ENCODE results near the gene UGP2. TPM values are rescaled to one million over a fixed set of nuclear protein-coding genes. Genes with fewer than 3 reads are reported as not detected.
A peak's percentile ranks its signal among the peaks of the same experiment; 100 is the strongest.
"Not testable (repeated sequence)": the region's sequence is repeated elsewhere in the genome, so short reads cannot be mapped to it uniquely, and the experiment has no call there.

The UGP2 gene
- total RNA-seq (2014; rRNA removed; shearing (Covaris generic)): 324 and 639 TPM in 2 replicates

DNA sequence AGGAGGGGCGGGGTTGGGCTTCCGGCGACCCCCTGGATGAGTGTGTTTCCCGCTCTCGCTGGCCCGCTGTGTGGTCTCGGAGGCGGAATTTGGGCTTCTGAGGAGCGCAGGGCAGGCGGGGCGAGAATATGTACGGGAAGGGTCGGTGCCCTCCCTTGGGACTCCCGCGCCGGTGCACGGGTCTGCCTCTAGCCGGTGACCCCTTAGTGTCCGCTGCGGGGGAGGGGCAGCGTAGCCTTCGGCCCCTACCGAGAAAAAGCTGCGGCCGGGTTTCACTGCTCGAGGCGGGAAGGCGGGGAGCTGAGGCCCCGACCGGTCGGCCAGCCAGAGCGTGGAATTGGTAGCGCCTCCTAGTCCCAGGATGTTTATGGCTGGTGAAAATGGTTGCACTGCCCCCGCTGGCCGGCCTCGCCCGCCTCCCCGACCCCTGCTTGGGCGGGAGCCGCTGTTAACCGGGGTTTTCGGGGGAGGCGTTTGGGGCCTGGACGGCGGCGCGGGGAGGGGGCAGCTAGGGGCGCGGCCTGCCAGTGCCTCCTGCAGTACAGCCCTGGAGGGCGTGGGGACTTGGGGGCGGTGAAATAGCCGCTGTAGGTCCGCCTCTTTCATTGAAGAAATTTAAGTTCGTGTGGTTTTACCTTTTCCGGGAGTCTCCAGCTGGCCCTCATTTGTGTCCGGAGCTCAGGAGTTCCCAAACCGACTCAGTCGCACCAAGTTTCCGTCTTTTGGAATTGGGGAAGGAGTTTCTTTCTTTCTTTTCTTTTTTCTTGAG lies at the start of gene UGP2:
TSS of gene UGP2 (plus strand) at position 643 of the 769 bp plus-strand sequence. CDS start 290 bp downstream, outside the sequence.
- no peaks in the 10 kb centered on the region for H3K36me3 ChIP-seq (replicated peaks; ENCODE audit: control insufficient read depth, insufficient read depth, low read length)
- peak; percentile 87 for DNase-seq
- H3K27me3 ChIP-seq (ENCODE audit: control insufficient read depth, insufficient read depth, low read length): no peaks in the 10 kb centered on the region
- H3K4me3 ChIP-seq (ENCODE audit: insufficient read depth, low read depth, low read length): peak within 1 kb of the TSS; percentile 88

DNA sequence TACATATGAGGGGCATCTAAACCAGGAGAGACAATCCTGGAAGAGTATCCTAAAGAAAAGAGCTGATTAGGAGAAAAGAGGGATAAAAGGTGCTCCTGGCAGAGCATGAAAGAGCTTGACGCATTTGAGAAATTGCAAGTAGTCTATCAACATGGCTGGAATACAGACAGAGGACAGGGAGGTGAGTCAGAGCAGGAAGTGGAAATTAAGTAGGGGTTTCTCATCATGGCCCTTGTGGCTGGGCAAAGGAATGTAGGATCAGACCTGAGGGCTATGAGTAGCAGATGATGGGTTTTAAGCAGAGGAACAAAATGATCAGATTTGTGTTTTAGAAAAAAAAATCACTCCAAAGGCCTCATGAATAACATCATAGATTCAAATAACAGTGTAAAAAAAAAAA lies 49.2 kb upstream of the UGP2 start:
- no peak overlapping the region for H3K4me3 ChIP-seq (ENCODE audit: insufficient read depth, low read depth, low read length)
- DNase-seq: no peak
- H3K36me3 ChIP-seq (replicated peaks; ENCODE audit: control insufficient read depth, insufficient read depth, low read length): no peaks in the 10 kb centered on the region
- no peaks in the 10 kb centered on the region for H3K27me3 ChIP-seq (ENCODE audit: control insufficient read depth, insufficient read depth, low read length)

DNA sequence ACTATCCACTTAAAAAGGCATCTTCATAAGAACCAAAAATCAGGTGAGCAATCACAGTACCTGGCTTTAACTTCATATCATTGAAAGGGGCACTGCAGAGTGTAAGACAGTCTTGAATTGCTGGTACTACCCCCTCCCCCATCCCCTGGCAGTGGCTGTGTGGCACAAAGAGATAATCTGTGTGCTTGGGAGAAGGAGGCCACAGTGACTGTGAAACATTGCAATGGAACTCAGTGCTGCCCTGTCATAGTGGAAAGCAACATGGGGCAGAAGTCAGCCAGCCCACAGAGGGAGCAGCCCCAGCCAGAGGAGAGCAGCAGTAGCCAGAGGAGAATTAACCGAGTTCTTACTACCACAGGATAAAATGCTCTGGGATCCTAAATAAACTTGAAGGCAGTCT lies 45.3 kb upstream of the UGP2 start:
- Histone ChIP-seq H3K4me3 (ENCODE audit: insufficient read depth, low read depth, low read length) (no peak overlapping the region), H3K36me3 (replicated peaks; ENCODE audit: control insufficient read depth, insufficient read depth, low read length) (no peaks in the 10 kb centered on the region), H3K27me3 (ENCODE audit: control insufficient read depth, insufficient read depth, low read length) (no peaks in the 10 kb centered on the region)
- no peak for DNase-seq

DNA sequence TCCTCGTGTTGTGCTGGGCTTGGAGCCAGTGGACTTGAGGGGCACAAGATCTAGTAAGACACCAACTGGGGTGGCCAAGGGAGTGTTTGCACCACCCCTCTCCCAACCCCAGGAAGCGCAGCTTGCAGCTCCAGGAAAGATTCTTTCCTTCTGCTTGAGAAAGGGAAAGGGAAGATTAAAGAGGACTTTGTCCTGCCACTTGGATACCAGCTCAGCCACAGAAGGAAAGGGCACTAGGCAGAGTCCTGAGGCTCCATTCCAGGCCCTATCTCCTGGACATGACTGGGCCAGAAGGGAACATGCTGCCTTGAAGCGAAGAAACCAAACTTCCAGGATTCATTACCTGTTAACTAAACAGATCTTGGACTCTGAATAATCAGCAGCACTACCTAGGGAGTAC lies 44.9 kb upstream of the UGP2 start:
- no peaks in the 10 kb centered on the region for H3K27me3 ChIP-seq (ENCODE audit: control insufficient read depth, insufficient read depth, low read length)
- no peak for DNase-seq
- H3K36me3 ChIP-seq (replicated peaks; ENCODE audit: control insufficient read depth, insufficient read depth, low read length): no peaks in the 10 kb centered on the region
- no peak overlapping the region for H3K4me3 ChIP-seq (ENCODE audit: insufficient read depth, low read depth, low read length)

DNA sequence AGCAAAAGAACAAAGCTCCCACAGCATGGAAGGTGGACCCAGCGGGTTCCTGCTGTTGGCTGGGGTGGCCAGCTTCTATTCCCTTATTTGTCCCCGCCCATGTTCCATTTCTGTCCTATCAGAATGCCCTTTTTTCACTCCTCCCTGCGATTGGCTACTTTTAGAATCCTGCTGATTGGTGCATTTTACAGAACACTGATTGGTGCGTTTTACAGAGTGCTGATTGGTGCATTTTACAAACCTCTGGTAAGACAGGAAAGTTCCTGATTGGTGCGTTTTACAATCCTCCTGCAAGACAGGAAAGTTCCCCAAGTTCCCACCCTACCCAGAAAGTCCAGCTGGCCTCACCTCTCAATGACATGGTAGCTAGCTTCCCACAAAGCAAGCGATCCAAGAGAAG lies 40.2 kb upstream of the UGP2 start:
- H3K36me3 ChIP-seq (replicated peaks; ENCODE audit: control insufficient read depth, insufficient read depth, low read length): no peaks in the 10 kb centered on the region
- no peaks in the 10 kb centered on the region for H3K27me3 ChIP-seq (ENCODE audit: control insufficient read depth, insufficient read depth, low read length)
- no peak for DNase-seq
- no peak overlapping the region for H3K4me3 ChIP-seq (ENCODE audit: insufficient read depth, low read depth, low read length)

DNA sequence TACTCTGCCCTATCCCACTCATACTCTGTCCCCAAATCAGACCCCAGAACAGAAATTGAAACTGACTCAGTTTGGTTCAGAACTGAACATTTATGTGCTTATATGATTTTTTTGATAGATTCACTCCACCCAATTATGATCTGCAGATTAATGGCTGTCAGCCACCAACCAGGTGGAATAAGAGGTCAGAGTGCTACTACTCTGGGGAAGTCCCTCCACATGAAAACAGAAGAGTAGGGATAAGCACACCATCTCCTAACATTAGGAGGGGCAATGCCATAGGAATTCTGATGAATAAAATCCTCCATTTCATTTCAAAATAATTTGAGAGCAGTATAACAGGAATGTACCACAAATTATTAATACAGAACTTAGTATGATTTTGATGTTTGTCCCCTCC lies 36.3 kb upstream of the UGP2 start:
- no peak for DNase-seq
- no peak overlapping the region for H3K4me3 ChIP-seq (ENCODE audit: insufficient read depth, low read depth, low read length)
- no peaks in the 10 kb centered on the region for H3K36me3 ChIP-seq (replicated peaks; ENCODE audit: control insufficient read depth, insufficient read depth, low read length)
- H3K27me3 ChIP-seq (ENCODE audit: control insufficient read depth, insufficient read depth, low read length): no peaks in the 10 kb centered on the region

DNA sequence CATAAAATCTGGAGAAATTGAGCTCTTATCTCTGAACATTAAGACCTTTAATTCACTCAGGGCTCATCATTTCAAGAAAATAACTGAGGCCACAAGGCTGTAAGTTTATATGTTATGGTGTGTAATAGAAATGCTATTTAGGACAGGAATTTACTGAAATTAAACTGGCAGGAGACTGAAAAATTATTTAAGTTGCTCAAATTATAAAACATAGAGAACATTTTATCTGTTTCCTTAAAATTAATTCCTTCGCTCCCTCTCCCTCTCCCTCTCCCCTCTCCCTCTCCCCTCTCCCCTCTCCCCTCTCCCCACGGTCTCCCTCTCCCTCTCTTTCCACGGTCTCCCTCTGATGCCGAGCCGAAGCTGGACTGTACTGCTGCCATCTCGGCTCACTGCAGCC lies 33.7 kb upstream of the UGP2 start:
- H3K4me3 ChIP-seq (ENCODE audit: insufficient read depth, low read depth, low read length); H3K36me3 ChIP-seq (replicated peaks; ENCODE audit: control insufficient read depth, insufficient read depth, low read length); DNase-seq; H3K27me3 ChIP-seq (ENCODE audit: control insufficient read depth, insufficient read depth, low read length): not testable (repeated sequence)

DNA sequence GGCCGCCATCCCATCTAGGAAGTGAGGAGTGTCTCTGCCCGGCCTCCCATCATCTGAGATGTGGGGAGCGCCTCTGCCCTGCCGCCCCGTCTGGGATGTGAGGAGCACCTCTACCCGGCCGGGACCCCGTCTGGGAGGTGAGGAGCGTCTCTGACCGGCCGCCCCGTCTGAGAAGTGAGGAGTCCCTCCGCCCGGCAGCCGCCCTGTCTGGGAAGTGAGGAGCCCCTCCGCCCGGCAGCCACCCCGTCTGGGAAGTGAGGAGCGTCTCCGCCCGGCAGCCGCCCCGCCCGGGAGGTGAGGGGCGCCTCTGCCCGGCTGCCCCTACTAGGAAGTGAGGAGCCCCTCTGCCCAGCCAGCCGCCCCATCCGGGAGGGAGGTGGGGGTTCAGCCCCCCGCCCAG lies 32.8 kb upstream of the UGP2 start:
- H3K4me3 ChIP-seq (ENCODE audit: insufficient read depth, low read depth, low read length); H3K27me3 ChIP-seq (ENCODE audit: control insufficient read depth, insufficient read depth, low read length); DNase-seq; H3K36me3 ChIP-seq (replicated peaks; ENCODE audit: control insufficient read depth, insufficient read depth, low read length): not testable (repeated sequence)

DNA sequence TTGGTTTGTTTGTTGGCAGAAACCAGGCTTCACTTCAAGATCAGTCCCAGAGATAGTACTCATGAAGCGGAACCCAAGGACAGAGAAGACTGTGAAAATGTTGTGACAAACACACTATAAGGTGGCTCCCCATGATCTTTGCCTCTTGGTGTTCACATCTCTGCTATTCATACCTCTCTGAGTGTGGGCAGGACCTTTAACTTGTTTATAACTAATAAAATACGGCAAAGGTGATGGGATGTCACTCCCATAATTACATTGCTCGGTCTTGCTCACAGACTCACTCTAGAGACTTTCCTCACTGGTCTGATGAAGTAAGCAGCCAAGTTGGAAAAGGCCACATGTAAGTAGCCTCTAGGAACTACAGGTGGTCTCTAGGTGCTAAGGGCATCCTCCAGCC lies 30.6 kb upstream of the UGP2 start:
- no peaks in the 10 kb centered on the region for H3K27me3 ChIP-seq (ENCODE audit: control insufficient read depth, insufficient read depth, low read length)
- no peaks in the 10 kb centered on the region for H3K36me3 ChIP-seq (replicated peaks; ENCODE audit: control insufficient read depth, insufficient read depth, low read length)
- H3K4me3 ChIP-seq (ENCODE audit: insufficient read depth, low read depth, low read length): no peak overlapping the region
- no peak for DNase-seq

DNA sequence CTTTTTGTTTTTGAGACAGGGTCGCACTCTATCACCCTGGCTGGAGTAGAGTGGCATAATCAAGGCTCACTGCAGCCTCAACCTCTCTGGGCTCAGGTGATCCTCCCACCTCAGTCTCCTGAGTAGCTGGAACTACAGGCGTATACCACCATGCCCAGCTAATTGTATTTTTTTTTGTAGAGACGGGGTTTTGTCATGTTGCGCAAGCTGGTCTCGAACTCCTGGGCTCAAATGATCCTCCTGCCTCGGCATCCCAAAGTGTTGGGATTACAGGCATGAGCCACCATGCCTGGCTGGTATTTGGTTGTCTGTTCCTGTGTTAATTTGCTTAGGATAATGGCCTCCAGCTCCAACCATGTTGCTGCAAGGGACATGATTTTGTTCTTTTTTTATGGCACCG lies 29.8 kb upstream of the UGP2 start:
- not testable (repeated sequence) for H3K27me3 ChIP-seq (ENCODE audit: control insufficient read depth, insufficient read depth, low read length); H3K36me3 ChIP-seq (replicated peaks; ENCODE audit: control insufficient read depth, insufficient read depth, low read length); H3K4me3 ChIP-seq (ENCODE audit: insufficient read depth, low read depth, low read length); DNase-seq

DNA sequence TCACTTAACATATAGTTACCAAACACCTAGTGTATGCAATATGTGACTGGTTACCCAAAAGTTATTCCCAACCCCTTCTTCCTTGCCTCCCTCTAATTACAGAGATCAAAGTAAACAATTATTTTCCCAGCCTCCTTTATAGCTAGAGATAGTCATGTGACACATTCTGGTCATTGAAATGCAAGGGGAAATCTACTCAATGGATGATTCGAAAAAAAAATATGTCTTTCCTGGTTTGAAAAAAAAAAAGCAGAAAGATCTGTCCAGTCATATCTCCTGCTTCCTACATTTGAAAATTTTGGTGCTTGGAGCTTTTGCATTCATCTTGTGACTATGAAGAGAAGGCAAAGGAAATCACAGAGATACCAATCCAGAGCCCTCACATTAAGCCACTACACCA lies 27.6 kb upstream of the UGP2 start:
- H3K36me3 ChIP-seq (replicated peaks; ENCODE audit: control insufficient read depth, insufficient read depth, low read length): no peaks in the 10 kb centered on the region
- no peak overlapping the region for H3K4me3 ChIP-seq (ENCODE audit: insufficient read depth, low read depth, low read length)
- no peaks in the 10 kb centered on the region for H3K27me3 ChIP-seq (ENCODE audit: control insufficient read depth, insufficient read depth, low read length)
- DNase-seq: no peak

DNA sequence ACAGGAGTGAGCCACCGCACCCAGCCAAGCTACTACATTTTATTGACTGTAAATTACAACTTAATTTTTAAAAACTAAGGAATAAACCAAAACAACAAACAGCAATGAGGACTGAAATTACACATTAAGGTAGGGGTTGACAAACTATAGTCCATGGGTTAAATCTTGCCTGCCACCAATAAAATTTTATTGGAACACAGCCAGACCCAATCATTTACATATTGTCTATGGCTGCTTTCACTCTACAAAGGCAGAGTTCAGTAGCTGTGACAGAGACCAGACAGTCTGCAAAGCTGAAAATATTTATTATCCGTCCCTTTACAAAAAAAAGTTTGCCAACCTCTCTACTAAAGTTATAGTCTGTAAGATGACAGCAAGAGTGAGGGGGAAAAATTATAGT lies 24.3 kb upstream of the UGP2 start:
- H3K27me3 ChIP-seq (ENCODE audit: control insufficient read depth, insufficient read depth, low read length): no peaks in the 10 kb centered on the region
- DNase-seq: no peak
- no peaks in the 10 kb centered on the region for H3K36me3 ChIP-seq (replicated peaks; ENCODE audit: control insufficient read depth, insufficient read depth, low read length)
- no peak overlapping the region for H3K4me3 ChIP-seq (ENCODE audit: insufficient read depth, low read depth, low read length)

DNA sequence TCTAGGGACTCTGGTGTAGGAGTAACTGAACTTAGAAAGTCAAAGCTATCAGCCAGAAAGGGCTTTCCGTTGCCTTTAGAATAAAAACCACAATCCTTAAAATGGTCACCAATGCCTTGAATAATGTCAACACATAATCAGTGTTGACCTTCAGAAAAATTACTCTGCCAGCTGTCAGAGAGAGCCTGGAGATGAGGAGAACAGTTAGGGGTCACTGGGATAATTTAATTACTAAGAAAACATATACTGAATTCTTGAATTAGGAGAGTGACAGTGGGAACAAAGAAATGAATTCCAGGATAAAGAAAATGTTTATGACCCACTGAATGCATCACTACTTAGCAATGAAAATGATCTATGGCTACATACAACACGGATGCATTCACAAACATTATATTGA lies 23.4 kb upstream of the UGP2 start:
- no peak for DNase-seq
- Histone ChIP-seq H3K4me3 (ENCODE audit: insufficient read depth, low read depth, low read length) (no peak overlapping the region), H3K27me3 (ENCODE audit: control insufficient read depth, insufficient read depth, low read length) (no peaks in the 10 kb centered on the region), H3K36me3 (replicated peaks; ENCODE audit: control insufficient read depth, insufficient read depth, low read length) (no peaks in the 10 kb centered on the region)

DNA sequence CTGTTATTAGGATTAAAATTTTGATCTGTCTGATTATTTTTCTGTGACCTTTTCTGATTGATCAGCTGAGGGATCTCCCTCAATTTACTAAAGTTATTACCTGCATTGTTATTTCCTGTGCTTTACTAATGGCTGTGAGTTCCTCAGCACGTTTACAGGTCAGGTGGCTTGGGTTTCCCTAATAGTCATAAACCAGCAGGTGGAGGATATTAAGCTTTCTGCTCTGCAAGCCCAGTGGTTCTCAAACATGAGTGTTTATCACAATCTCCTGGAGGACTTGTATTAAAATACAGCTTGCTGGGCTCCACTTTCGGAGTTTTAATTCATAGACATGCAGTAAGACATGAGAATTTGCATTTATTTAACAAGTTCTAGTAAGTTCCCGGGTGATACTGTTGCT lies 22.4 kb upstream of the UGP2 start:
- DNase-seq: no peak
- no peak overlapping the region for H3K4me3 ChIP-seq (ENCODE audit: insufficient read depth, low read depth, low read length)
- H3K36me3 ChIP-seq (replicated peaks; ENCODE audit: control insufficient read depth, insufficient read depth, low read length): no peaks in the 10 kb centered on the region
- H3K27me3 ChIP-seq (ENCODE audit: control insufficient read depth, insufficient read depth, low read length): no peaks in the 10 kb centered on the region

DNA sequence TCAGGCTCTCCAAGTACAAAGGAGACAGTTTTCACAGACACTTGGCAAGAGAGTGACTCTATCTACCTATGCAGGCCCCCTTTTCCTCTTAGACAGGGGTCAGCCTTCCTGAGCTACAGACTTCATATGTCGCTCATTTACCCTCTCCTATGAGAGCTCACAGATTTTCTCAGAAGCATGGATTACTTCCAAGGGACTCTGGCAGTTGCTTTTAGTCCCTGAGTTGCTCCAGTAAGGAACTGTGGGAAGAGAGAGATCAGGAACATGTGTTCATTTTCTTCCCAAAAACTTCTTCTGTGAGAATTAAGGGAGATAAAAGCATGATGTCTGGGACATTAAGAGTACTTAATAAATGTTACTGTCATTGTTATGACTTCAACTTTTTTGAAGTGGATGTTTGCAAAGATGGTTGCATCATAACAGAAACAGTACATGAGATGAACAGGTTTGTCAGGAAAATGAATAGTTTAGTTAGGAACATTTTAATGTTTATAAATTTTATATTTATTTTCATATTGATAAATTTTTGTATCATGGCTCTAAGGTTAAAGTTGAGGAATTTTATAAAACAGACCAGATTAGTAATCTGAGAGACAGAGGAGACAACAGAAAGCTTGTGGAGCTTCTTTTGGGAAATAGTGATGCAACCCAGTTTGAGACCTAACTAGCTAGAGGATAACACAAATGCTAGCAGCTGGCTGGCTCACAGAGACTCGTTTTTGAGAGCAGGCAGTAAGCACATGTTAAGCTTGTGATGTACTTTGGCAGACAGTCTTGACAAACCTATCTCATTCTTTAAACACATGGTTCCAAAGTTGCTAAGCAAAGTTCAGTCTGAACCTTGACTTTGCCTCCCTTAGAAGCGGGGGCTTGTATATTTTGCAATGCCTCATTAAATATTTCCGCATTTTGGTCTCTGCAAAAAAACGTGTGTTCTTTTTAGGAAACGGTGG lies 21.7 kb upstream of the UGP2 start:
- no peak overlapping the region for H3K4me3 ChIP-seq (ENCODE audit: insufficient read depth, low read depth, low read length)
- no peaks in the 10 kb centered on the region for H3K27me3 ChIP-seq (ENCODE audit: control insufficient read depth, insufficient read depth, low read length)
- H3K36me3 ChIP-seq (replicated peaks; ENCODE audit: control insufficient read depth, insufficient read depth, low read length): no peaks in the 10 kb centered on the region
- no peak for DNase-seq
